Endothelial cell of umbilical vein (primary cell): ENCODE data around the gene ARFGAP3. TPM values are rescaled to one million over a fixed set of nuclear protein-coding genes. Genes with fewer than 3 reads are reported as not detected.

Source experiments
- BruUV-seq: library from RNA; stranded (reverse); fragments of 400-500 nt; replicated peaks from 2 replicates; lab custom pipeline; 2021; lab: Mats Ljungman, UMichigan
- CTCF ChIA-PET: fragments of 300-600, 350-600 bp; sonication (Branson Sonifier 250); formaldehyde crosslinking; loops from one replicate; lab custom pipeline; 2021; ENCODE audit warnings: antibody characterized with exemption, inconsistent platforms; lab: Charles Lee
- POLR2A ChIA-PET: fragments of 300-600, 350-600 bp; sonication (Branson Sonifier 250); formaldehyde crosslinking; loops from one replicate; lab custom pipeline; 2021; ENCODE audit warnings: antibody characterized with exemption, inconsistent platforms; lab: Charles Lee
- DNase-seq: peaks from one replicate; pipeline ENCODE4 v3.0.0-alpha.2; 2011; ENCODE audit warnings: low read depth, low spot score
- FAIRE-seq: peaks from 2 replicates; lab custom pipeline; 2011; peaks lifted over from hg19 to GRCh38; lab: Jason Lieb, UNC
- H2AFZ ChIP-seq: 2 replicates; pipeline ENCODE4 v1.6.0; 2012; ENCODE audit warnings: low read depth, low read length, control low read depth, inconsistent platforms
- H3K27ac ChIP-seq: 2 replicates; pipeline ENCODE4 v1.5.1; 2011; ENCODE audit warnings: low read depth, mild to moderate bottlenecking, control low read depth, low read length, moderate library complexity; ENCODE audit not compliant: insufficient read depth
- H3K27me3 ChIP-seq, 2 experiments: 2 replicates each; pipeline versions ENCODE4 v1.6.0 to v1.6.1; 2011; ENCODE audit warnings: low read length in 2 of 2, mixed read lengths in 1 of 2; ENCODE audit not compliant: control insufficient read depth in 2 of 2, insufficient read depth in 2 of 2
- H3K36me3 ChIP-seq, 2 experiments: 2 replicates in 1 of 2; 3 replicates in 1 of 2; pipeline ENCODE4 v1.5.1; 2011; ENCODE audit warnings: low read length in 2 of 2, mild to moderate bottlenecking in 1 of 2, moderate library complexity in 1 of 2; ENCODE audit not compliant: control insufficient read depth in 2 of 2, insufficient read depth in 2 of 2; ENCODE audit errors: extremely low read depth in 1 of 2
- H3K4me1 ChIP-seq: 3 replicates; pipeline ENCODE4 v1.5.1; 2011; ENCODE audit warnings: mild to moderate bottlenecking, low read length; ENCODE audit not compliant: control insufficient read depth, insufficient read depth; ENCODE audit errors: extremely low read depth
- H3K4me2 ChIP-seq: 2 replicates; pipeline ENCODE4 v1.6.1; 2011; ENCODE audit warnings: low read length, control low read depth, mixed read lengths; ENCODE audit not compliant: insufficient read depth
- H3K4me3 ChIP-seq, 3 experiments: fragments of 200-600 bp in 1 of 3; sonication (generic), shearing (Covaris generic) in 1 of 3; replicated peaks in 1 of 3; 2 replicates each; pipeline ENCODE4 v1.5.1; 2011 to 2016; ENCODE audit warnings: control low read depth in 3 of 3, low read length in 3 of 3, mild to moderate bottlenecking in 2 of 3, inconsistent platforms in 1 of 3, low read depth in 1 of 3, moderate library complexity in 1 of 3; ENCODE audit not compliant: insufficient read depth in 1 of 3
- H3K79me2 ChIP-seq: 2 replicates; pipeline ENCODE4 v1.6.0; 2012; ENCODE audit warnings: low read length, inconsistent platforms; ENCODE audit not compliant: control insufficient read depth, insufficient read depth
- H3K9ac ChIP-seq: replicated peaks from 2 replicates; pipeline ENCODE3; 2011; ENCODE audit warnings: low read length, control low read depth; ENCODE audit not compliant: insufficient read depth; ENCODE audit errors: extremely low read depth
- H3K9me1 ChIP-seq: replicated peaks from 3 replicates; pipeline ENCODE4 v1.6.0; 2011; ENCODE audit warnings: mild to moderate bottlenecking, low read length; ENCODE audit not compliant: control insufficient read depth, insufficient read depth; ENCODE audit errors: extremely low read depth
- H3K9me3 ChIP-seq: replicated peaks from 2 replicates; pipeline ENCODE4 v1.5.1; 2012; ENCODE audit warnings: low read length, inconsistent platforms; ENCODE audit not compliant: control insufficient read depth, insufficient read depth
- H4K20me1 ChIP-seq: replicated peaks from 2 replicates; pipeline ENCODE3; 2011; ENCODE audit warnings: mild to moderate bottlenecking, low read length; ENCODE audit not compliant: control insufficient read depth, insufficient read depth; ENCODE audit errors: extremely low read depth
- EZH2 ChIP-seq: IDR thresholded peaks from 2 replicates; pipeline ENCODE4 v1.6.1; 2012; ENCODE audit warnings: borderline replicate concordance, low read depth, mild to moderate bottlenecking, moderate library complexity, low read length, inconsistent platforms; ENCODE audit not compliant: severe bottlenecking
- FOS ChIP-seq: IDR thresholded peaks from 2 replicates; pipeline ENCODE4 v1.6.1; 2011; ENCODE audit warnings: mild to moderate bottlenecking, low read length, moderate library complexity, borderline replicate concordance; ENCODE audit not compliant: insufficient read depth
- GATA2 ChIP-seq: IDR thresholded peaks from 2 replicates; pipeline ENCODE4 v1.7.0; 2011; ENCODE audit warnings: low read depth, mild to moderate bottlenecking, moderate library complexity, mixed read lengths, low read length; ENCODE audit not compliant: insufficient read length, insufficient read depth
- JUN ChIP-seq: IDR thresholded peaks from 2 replicates; pipeline ENCODE4 v1.6.1; 2011; ENCODE audit warnings: borderline replicate concordance, low read depth; ENCODE audit not compliant: insufficient read length, insufficient read depth
- MAX ChIP-seq: IDR thresholded peaks from 2 replicates; pipeline ENCODE4 v1.6.1; 2011; ENCODE audit not compliant: insufficient read depth, insufficient read length
- MYC ChIP-seq: IDR thresholded peaks from one replicate; pipeline ENCODE4 v1.6.1; 2011; ENCODE audit warnings: mild to moderate bottlenecking, low read depth, low read length
- POLR2A ChIP-seq: IDR thresholded peaks from 2 replicates; pipeline ENCODE4 v1.6.1; 2012; ENCODE audit warnings: low read depth, mild to moderate bottlenecking, control low read depth, low read length
- POLR2AphosphoS5 ChIP-seq: IDR thresholded peaks from 2 replicates; pipeline ENCODE4 v1.6.1; 2012; ENCODE audit warnings: low read depth, mild to moderate bottlenecking, control low read depth, low read length, moderate library complexity; ENCODE audit not compliant: insufficient read depth
- dilution Hi-C: fragments of 300-500 bp; cut with MboI; formaldehyde crosslinking; loops from one replicate; pipeline ENCODE4 v1.15.0; 2019; ENCODE audit warnings: low sequenced_read_pairs; ENCODE audit not compliant: extremely low pct_ligation_motif_present
- intact Hi-C: fragments of 100-400 bp; cut with micrococcal nuclease; formaldehyde crosslinking; loops from one replicate; pipeline ENCODE4 v1.10.0; 2022
- polyA plus RNA-seq, 4 experiments: library from polyadenylated mRNA; depleted of rRNA in 3 of 4; stranded (reverse) in 3 of 4; unstranded in 1 of 4; fragments of >200 nt; gene quantifications; 2 replicates each; pipeline versions ENCODE4 v1.2.1 to v1.2.3, GENCODE V29; 2011 to 2012; ENCODE audit warnings: missing spikeins in 1 of 4
- total RNA-seq: library from RNA; stranded (reverse); gene quantifications from 2 replicates; pipeline ENCODE4 v1.2.3, GENCODE V29; 2021
- TF ChIP-seq, protein P1 (sequence below), 2 donors: IDR thresholded peaks; 1 replicate in 1 of 2; 2 replicates in 1 of 2; pipeline ENCODE4 v1.5.1; 2011; ENCODE audit warnings: low read length in 2 of 2, mild to moderate bottlenecking in 2 of 2, moderate library complexity in 2 of 2, control low read depth in 1 of 2, inconsistent platforms in 1 of 2, low read depth in 1 of 2; ENCODE audit not compliant: insufficient read depth in 1 of 2; ENCODE audit errors: extremely low read depth in 1 of 2

ARFGAP3 gene
- total and polyA plus RNA-seq, 2 donors (not counting 3 experiments of a cell fraction or from before 2014, with no cell fraction given), result 29.1 to 33.4 TPM

- H3K4me2 ChIP-seq, result no peak overlapping the region
- POLR2A ChIA-PET, result no interaction called here
- dilution Hi-C loops (no loop called here), intact Hi-C loops (no loop called here)
- peaks cover 0 to 15% of the 10 kb centered on the region in 2 experiments for H3K36me3 ChIP-seq
- no peaks in the 10 kb centered on the region for H3K9me3 ChIP-seq
- no peaks in the 10 kb centered on the region for H3K9me1 ChIP-seq
- BruUV-seq, result no TSS peak
- TF ChIP-seq, protein P1, sequence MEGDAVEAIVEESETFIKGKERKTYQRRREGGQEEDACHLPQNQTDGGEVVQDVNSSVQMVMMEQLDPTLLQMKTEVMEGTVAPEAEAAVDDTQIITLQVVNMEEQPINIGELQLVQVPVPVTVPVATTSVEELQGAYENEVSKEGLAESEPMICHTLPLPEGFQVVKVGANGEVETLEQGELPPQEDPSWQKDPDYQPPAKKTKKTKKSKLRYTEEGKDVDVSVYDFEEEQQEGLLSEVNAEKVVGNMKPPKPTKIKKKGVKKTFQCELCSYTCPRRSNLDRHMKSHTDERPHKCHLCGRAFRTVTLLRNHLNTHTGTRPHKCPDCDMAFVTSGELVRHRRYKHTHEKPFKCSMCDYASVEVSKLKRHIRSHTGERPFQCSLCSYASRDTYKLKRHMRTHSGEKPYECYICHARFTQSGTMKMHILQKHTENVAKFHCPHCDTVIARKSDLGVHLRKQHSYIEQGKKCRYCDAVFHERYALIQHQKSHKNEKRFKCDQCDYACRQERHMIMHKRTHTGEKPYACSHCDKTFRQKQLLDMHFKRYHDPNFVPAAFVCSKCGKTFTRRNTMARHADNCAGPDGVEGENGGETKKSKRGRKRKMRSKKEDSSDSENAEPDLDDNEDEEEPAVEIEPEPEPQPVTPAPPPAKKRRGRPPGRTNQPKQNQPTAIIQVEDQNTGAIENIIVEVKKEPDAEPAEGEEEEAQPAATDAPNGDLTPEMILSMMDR (IDR thresholded peaks at IDR 0.05; ENCODE audit: extremely low read depth in 1 of 2, insufficient read depth in 1 of 2, low read depth in 1 of 2, low read length in 2 of 2), result no peak
- TF ChIP-seq JUN, result no peak
- TF ChIP-seq GATA2, result no peak
- TF ChIP-seq POLR2AphosphoS5, result no peak
- no peak for TF ChIP-seq FOS
- TF ChIP-seq POLR2A, result no peak
- no peak for TF ChIP-seq EZH2
- no peak for TF ChIP-seq MAX
- TF ChIP-seq MYC, result no peak
- DNase-seq, result no peak
- H4K20me1 ChIP-seq, result no peaks in the 10 kb centered on the region
- H2AFZ ChIP-seq, result no peak overlapping the region
- H3K79me2 ChIP-seq, result no peaks in the 10 kb centered on the region
- FAIRE-seq, result no peak
- no peaks in the 10 kb centered on the region for H3K27me3 ChIP-seq
- no peak overlapping the region for H3K9ac ChIP-seq
- H3K4me3 ChIP-seq, result no peak overlapping the region
- CTCF ChIA-PET, result interaction anchor here (1.0 kb wide), 1 partner anchor 10 kb away, joined by 3 read pairs; no protein-coding TSS in a partner anchor
- no peaks in the 10 kb centered on the region for H3K4me1 ChIP-seq
- H3K27ac ChIP-seq, result no peak overlapping the region
These were observed 33.9 kb upstream of the ARFGAP3 start for GRCh38 chr22:42891008-42891407.
